Adrenal gland (tissue), 5 donors: ENCODE measurements around the gene OSBPL6.

Source experiments
- POLR2A ChIP-seq, 2 donors: fragments of 450-650 bp; IDR thresholded peaks; one replicate each; pipeline ENCODE4 v1.6.1; 2017; ENCODE audit warnings: antibody characterized with exemption in 2 of 2, mild to moderate bottlenecking in 2 of 2, moderate library complexity in 1 of 2
- TF ChIP-seq, protein P1 (sequence below), 6 experiments: fragments of 450-650 bp in 4 of 6; fragments of 200-600 bp in 2 of 6; sonication (generic) in 1 of 6; IDR thresholded peaks; 1 replicate in 5 of 6; 2 replicates in 1 of 6; pipeline versions ENCODE4 v1.5.1 to v1.8.0; 2016 to 2021; ENCODE audit warnings: antibody characterized with exemption in 6 of 6, mild to moderate bottlenecking in 2 of 6, moderate library complexity in 1 of 6
- donor health status: DM: no; HTN: no; CAD: no.

DNA sequence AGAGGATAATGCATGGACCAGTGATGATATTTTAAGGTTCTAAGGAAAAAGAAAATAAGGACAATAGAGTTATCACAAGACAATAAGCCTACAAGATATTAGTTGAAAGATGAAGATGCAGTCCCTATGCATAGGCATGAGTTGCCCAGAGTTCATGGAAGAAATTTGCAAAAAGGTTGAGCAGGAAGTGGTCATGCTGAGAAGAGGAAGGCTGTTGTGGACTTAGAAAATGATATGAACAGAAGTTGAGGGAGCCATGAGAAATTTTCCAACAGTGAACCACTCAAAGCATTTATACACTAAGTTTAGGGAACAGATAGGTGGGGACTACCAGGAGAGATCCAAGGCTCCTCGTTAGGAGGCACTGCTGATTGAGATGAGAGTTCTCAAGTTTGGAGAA lies 3.5 kb downstream of the OSBPL6 start:
- TF ChIP-seq, protein P1, sequence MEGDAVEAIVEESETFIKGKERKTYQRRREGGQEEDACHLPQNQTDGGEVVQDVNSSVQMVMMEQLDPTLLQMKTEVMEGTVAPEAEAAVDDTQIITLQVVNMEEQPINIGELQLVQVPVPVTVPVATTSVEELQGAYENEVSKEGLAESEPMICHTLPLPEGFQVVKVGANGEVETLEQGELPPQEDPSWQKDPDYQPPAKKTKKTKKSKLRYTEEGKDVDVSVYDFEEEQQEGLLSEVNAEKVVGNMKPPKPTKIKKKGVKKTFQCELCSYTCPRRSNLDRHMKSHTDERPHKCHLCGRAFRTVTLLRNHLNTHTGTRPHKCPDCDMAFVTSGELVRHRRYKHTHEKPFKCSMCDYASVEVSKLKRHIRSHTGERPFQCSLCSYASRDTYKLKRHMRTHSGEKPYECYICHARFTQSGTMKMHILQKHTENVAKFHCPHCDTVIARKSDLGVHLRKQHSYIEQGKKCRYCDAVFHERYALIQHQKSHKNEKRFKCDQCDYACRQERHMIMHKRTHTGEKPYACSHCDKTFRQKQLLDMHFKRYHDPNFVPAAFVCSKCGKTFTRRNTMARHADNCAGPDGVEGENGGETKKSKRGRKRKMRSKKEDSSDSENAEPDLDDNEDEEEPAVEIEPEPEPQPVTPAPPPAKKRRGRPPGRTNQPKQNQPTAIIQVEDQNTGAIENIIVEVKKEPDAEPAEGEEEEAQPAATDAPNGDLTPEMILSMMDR (IDR thresholded peaks at IDR 0.05) = no peak
- no peak for TF ChIP-seq POLR2A (IDR thresholded peaks at IDR 0.05)
